HG03280 (cell line): ENCODE measurements around the gene LPIN1.
"Not testable (repeated sequence)": the region's sequence is repeated elsewhere in the genome, so short reads cannot be mapped to it uniquely, and the experiment has no call there.

Experiments
- ATAC-seq: cut with Tn5 transposase; IDR thresholded peaks from one replicate; pipeline ENCODE4 v1.9.1; 2021; ENCODE audit warnings: mild to moderate bottlenecking, moderate library complexity; ENCODE audit not compliant: unreplicated experiment

LPIN1 gene

GRCh38 chr2:11715987-11716652, 30.3 kb upstream of the LPIN1 start:
- ATAC-seq: no peak

GRCh38 chr2:11716689-11717321, 29.6 kb upstream of the LPIN1 start:
- no peak for ATAC-seq

GRCh38 chr2:11717623-11718022, 28.8 kb upstream of the LPIN1 start:
- ATAC-seq: no peak

GRCh38 chr2:11718606-11719005, 27.8 kb upstream of the LPIN1 start:
- no peak for ATAC-seq

- ATAC-seq: no peak
These were observed 27.0 kb upstream of the LPIN1 start for GRCh38 chr2:11719230-11719977.

- no peak for ATAC-seq
These were observed 25.7 kb upstream of the LPIN1 start for GRCh38 chr2:11720752-11721151.

GRCh38 chr2:11722292-11723060, 24.0 kb upstream of the LPIN1 start:
- ATAC-seq: no peak

- no peak for ATAC-seq
These were observed 23.4 kb upstream of the LPIN1 start for GRCh38 chr2:11723061-11723371.

GRCh38 chr2:11724151-11724550, 22.3 kb upstream of the LPIN1 start:
- no peak for ATAC-seq

GRCh38 chr2:11726384-11726783, 20.0 kb upstream of the LPIN1 start:
- ATAC-seq: no peak

- no peak for ATAC-seq
These were observed 16.8 kb upstream of the LPIN1 start for GRCh38 chr2:11729362-11730212.

GRCh38 chr2:11731214-11731984, 15.0 kb upstream of the LPIN1 start:
- ATAC-seq: not testable (repeated sequence)

- no peak for ATAC-seq
These were observed 13.8 kb upstream of the LPIN1 start for GRCh38 chr2:11732587-11732986.

- not testable (repeated sequence) for ATAC-seq
These were observed 8.6 kb upstream of the LPIN1 start for GRCh38 chr2:11737852-11738251.

GRCh38 chr2:11738589-11739436, 7.6 kb upstream of the LPIN1 start:
- peak; percentile 58 for ATAC-seq

- no peak for ATAC-seq
These were observed 5.7 kb upstream of the LPIN1 start for GRCh38 chr2:11740723-11741122.

GRCh38 chr2:11742317-11742701, 4.1 kb upstream of the LPIN1 start:
- ATAC-seq: no peak

GRCh38 chr2:11742702-11743357, 3.6 kb upstream of the LPIN1 start:
- no peak for ATAC-seq
